Measurements from ENCODE around the gene SBF2. TPM values are rescaled to one million over a fixed set of nuclear protein-coding genes. Genes with fewer than 3 reads are reported as not detected.

The SBF2 gene
- total and polyA plus RNA-seq, 9 of the 15 experiments (the other 6 are each of a cell fraction or from before 2014, with no cell fraction given), result 0.80 to 9.5 (median 5.0) TPM

DNA sequence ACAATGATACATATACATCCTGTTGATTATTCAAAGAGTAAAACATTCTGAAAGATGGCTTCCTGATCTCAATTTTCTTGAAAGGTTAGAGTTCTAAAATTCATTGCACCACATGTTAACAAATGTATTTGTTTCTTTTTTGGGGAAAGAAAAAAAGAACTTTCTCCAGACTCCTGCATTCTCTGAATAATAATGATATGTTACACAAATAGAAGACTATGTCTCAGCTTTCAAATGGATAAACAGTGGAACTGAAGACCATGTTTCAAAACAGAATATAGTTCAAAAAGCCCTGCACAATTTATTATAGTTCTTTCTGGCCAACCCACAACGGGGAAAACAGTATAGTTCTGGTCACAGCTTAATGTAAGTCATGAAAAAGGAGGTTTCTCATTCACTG, 277.0 kb downstream of the SBF2 start (continued):
- TF ChIP-seq REST (IDR thresholded peaks at IDR 0.05; ENCODE audit: borderline replicate concordance), result no peak
- no peak for TF ChIP-seq REST (CRISPR knock-in tag; IDR thresholded peaks at IDR 0.05; ENCODE audit: low read depth)
- no peak for TF ChIP-seq HDAC3 (IDR thresholded peaks at IDR 0.05; ENCODE audit: borderline replicate concordance, partially characterized antibody)
- no peak for TF ChIP-seq EP300 (IDR thresholded peaks at IDR 0.05; ENCODE audit: low read length)
- TF ChIP-seq ZMIZ1 (IDR thresholded peaks at IDR 0.05; ENCODE audit: low read depth in 2 of 2, low read length in 2 of 2), result no peak
